ENCODE data around the gene FKBP6. TPM values are rescaled to one million over a fixed set of nuclear protein-coding genes. Genes with fewer than 3 reads are reported as not detected.
"Not testable (repeated sequence)": the region's sequence is repeated elsewhere in the genome, so short reads cannot be mapped to it uniquely, and the experiment has no call there.

Gene FKBP6
- polyA plus RNA-seq, 3 donors: 0.03 TPM; not detected in 2

DNA sequence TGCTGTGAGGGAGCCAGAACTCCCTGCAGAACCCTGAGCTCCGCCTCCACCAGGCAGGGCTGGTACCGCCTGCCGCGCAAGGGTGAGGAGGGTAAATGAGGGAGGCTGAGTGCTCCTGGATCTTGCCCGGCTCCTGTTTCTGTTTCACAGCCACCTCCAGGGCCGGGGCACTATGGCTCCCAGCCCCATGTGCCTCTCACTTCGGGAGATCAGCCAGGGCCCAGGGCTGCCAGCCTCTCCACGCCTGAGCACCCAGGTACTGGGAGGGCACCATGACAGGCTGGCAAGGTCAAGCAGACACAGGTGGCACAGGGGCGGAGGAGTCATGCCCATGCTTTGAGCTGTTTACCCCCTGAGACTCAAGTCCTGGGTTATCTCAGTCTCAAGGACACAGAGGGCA is 8.4 kb upstream of the FKBP6 start:
- 42 to 84% (median 75%) methylated on average over 9 of the region's 9 CpGs for WGBS, 3 donors
- not testable (repeated sequence) for H3K27ac ChIP-seq (ENCODE audit: low read depth, low read length)

DNA sequence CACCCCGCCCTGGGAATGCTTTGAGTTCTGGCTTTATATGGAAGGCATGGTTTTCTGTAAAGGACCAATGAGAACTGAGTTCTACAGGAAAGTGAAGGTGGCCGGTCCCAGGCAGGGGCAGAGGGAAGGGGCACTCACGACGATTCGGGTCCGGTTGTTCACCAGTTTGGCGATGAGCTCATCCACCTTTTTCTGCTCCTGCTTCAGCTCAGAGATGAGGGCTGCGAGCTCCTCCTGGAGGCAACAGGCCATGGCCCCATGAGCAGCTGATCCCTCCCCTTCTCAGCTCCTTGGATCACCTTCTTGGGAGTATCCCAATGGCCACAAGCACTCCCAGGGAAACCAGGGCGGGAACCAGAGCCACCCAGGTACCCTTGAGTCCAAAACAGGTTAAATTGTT is 8.0 kb upstream of the FKBP6 start:
- WGBS, 3 donors: 43 to 83% (median 78%) methylated on average over 9 of the region's 9 CpGs
- not testable (repeated sequence) for H3K27ac ChIP-seq (ENCODE audit: low read depth, low read length)

- not testable (repeated sequence) for H3K27ac ChIP-seq (ENCODE audit: low read depth, low read length)
- WGBS, 3 donors: 66 to 73% (median 68%) methylated on average over 5 of the region's 5 CpGs
These were observed 4.4 kb upstream of the FKBP6 start for GRCh38 chr7:73323434-73324080.

GRCh38 chr7:73324081-73324845 is 3.7 kb upstream of the FKBP6 start:
- not testable (repeated sequence) for H3K27ac ChIP-seq (ENCODE audit: low read depth, low read length)
- WGBS, 3 donors: 7 to 16% (median 13%) methylated on average over 24 to 31 of the region's 31 CpGs

- 42 to 88% (median 83%) methylated on average over 6 of the region's 6 CpGs for WGBS, 3 donors
- not testable (repeated sequence) for H3K27ac ChIP-seq (ENCODE audit: low read depth, low read length)
These were observed 2.5 kb upstream of the FKBP6 start for GRCh38 chr7:73325424-73325823.

- not testable (repeated sequence) for H3K27ac ChIP-seq (ENCODE audit: low read depth, low read length)
- WGBS, 3 donors: 71 to 93% (median 80%) methylated on average over 2 to 10 of the region's 13 CpGs
These were observed 512 bp upstream of the FKBP6 start for GRCh38 chr7:73327449-73327848.

- WGBS, 3 donors: 96 to 98% (median 98%) methylated on average over 10 of the region's 10 CpGs
- no peak overlapping the region for H3K27ac ChIP-seq (ENCODE audit: low read depth, low read length)
These were observed 735 bp downstream of the FKBP6 start for GRCh38 chr7:73328696-73329095.

DNA sequence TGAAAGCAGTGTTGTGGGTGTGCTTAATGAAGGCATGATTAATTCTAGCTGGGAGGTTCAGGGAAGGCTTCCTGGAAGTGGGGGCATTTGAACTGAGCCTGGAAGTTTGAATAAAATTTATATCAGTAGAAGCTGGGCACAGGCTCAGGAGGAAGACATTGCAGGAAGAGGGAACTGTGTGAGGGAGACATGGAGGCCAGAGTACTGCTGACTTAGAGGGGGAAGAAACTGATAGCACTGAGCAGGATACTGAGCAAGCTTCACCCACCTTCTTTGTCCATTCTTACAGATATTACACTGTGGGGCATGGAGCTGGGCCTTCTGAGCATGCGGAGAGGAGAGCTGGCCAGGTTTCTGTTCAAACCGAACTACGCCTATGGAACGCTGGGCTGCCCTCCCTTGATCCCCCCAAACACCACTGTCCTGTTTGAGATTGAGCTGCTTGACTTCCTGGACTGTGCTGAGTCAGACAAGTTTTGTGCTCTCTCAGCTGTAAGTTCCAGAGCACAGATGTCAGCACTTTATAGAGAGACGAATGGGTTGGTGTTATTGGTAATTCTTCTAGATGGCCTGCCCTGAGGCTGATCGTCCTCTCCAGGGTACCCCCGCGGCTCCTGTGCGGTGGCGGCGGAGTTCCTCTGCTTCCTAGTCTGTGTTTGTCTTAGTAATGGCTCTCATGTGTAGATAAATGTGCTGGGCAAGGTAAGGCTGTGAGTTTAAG is 2.1 kb downstream of the FKBP6 start:
- H3K27ac ChIP-seq (ENCODE audit: low read depth, low read length): no peak overlapping the region
- WGBS, 3 donors: 32 to 57% (median 35%) methylated on average over 11 of the region's 11 CpGs

- H3K27ac ChIP-seq (ENCODE audit: low read depth, low read length): no peak overlapping the region
- WGBS, 3 donors: 63 to 75% (median 74%) methylated on average over 6 of the region's 6 CpGs
These were observed 2.8 kb downstream of the FKBP6 start for GRCh38 chr7:73330772-73331171.

DNA sequence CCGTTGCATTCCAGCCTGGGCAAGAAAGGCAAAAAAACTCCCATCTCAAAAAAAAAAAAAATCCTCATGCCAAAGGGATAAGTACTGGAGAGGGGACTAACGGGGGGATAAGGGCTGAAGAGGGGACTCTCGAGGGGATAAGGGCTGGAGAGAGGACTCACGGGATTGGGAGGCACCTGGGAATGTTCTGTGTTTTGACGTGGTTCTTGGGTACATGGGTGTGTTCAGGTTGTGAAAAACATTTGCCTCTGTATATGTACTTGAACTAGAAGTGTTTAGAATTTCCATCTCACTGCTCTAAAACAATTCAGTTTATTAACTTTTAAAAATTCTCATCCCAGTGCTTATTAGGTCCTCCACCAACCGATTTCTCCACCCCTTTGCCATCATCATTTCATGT is 4.5 kb downstream of the FKBP6 start:
- WGBS, 3 donors: 79 to 91% (median 82%) methylated on average over 6 of the region's 6 CpGs
- H3K27ac ChIP-seq (ENCODE audit: low read depth, low read length): no peak overlapping the region

- 58 to 62% (median 62%) methylated on average over 10 of the region's 10 CpGs for WGBS, 3 donors
- no peak overlapping the region for H3K27ac ChIP-seq (ENCODE audit: low read depth, low read length)
These were observed 10.4 kb downstream of the FKBP6 start for GRCh38 chr7:73338321-73338720.

- WGBS, 3 donors: 78 to 83% (median 81%) methylated on average over 7 of the region's 7 CpGs
- no peak overlapping the region for H3K27ac ChIP-seq (ENCODE audit: low read depth, low read length)
These were observed 12.6 kb downstream of the FKBP6 start for GRCh38 chr7:73340514-73340913.

- 60 to 76% (median 63%) methylated on average over 8 of the region's 8 CpGs for WGBS, 3 donors
- H3K27ac ChIP-seq (ENCODE audit: low read depth, low read length): no peak overlapping the region
These were observed 13.9 kb downstream of the FKBP6 start for GRCh38 chr7:73341877-73342276.

DNA sequence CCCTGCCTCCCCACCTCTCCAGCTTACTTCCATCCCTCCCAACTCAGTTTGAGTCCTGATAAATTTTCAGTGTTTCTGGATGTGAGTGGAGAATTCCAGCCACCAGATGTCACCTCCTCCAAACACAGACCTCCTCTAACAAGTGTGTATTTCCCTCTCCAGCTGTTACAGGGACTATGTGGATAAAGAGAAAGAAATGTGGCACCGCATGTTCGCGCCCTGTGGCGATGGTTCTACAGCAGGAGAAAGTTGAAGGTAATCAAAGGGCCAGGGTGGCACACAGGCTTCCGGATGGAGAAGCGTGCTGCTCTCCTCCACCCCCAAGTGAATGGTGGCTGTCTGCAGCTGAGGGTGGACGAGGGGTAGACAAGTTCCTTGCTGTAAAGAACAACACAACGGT is 14.7 kb downstream of the FKBP6 start:
- 24 to 57% (median 39%) methylated on average over 8 of the region's 8 CpGs for WGBS, 3 donors
- H3K27ac ChIP-seq (ENCODE audit: low read depth, low read length): no peak overlapping the region

DNA sequence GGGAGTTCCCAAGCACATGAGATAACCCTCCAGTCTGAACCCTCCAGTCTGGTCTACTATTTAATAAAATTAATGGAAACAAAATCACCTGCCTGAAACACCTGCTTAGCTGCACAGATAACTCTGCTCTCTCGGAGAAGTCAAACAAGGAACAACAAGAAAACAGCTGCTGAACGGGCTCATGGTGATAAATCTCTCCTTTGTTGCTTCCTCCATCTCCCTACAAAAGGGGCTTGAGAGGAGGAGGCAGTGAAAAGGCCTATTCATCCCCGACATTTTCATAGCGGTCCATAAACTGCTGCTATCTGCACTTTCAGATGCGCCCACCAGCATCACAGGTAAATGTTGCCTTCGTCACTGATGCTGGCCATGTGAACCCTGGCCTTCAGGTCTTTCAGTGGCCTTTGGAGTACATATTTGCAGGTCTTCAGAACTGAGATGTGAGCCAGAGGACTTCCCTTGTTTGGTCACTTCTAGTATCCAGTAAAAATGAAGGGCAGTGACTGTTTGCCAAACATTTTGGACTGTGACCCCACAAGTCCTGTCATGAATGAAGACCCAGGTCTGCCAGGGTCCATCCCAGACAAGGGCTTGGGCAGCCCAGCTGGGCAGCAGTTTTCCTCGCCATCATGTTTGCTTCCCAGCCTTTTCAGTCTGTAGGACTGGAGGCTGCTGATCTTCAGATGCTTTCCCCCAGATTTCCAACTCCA is 15.9 kb downstream of the FKBP6 start:
- WGBS, 3 donors: 74 to 87% (median 82%) methylated on average over 7 of the region's 7 CpGs
- no peak overlapping the region for H3K27ac ChIP-seq (ENCODE audit: low read depth, low read length)

DNA sequence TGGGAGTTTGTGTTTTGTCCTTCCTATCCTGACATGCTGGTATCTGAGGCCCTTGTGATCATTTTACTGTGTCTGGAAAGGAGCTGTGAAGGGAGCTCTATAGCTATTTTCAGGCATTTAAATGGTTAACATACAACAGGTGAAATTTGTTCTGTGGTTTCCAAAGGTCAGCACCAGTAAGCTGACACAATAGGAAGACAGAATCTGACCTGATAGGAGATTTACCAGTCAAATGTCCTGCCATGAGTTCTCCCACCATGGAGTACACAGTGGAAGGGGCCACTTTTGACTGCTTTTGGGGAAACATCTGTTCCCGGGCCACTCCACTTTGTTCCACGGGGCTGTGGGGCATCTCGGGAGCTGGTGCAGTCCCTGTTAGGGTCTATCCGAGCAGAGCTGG is 17.6 kb downstream of the FKBP6 start:
- WGBS, 3 donors: 58 to 62% (median 59%) methylated on average over 4 of the region's 4 CpGs
- H3K27ac ChIP-seq (ENCODE audit: low read depth, low read length): no peak overlapping the region

DNA sequence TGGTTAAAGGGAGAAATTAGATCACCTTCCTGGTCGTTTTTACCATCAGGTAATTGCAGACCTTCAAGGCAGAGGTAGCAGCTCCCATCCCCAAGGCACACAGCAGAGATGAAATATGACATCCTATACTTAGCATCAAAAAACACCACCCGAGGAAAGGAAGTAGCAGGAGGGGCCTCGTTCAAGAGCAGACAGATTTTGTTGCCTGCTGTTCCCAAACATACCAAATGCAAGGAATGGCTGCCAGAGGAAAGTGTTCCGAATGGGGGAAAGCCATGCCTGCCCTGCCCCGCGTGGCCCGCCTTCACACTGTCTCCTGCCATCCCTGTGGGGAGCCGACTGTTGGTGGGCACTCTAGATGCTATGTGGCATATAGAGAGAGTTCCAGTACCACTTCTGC is 18.0 kb downstream of the FKBP6 start:
- H3K27ac ChIP-seq (ENCODE audit: low read depth, low read length): no peak overlapping the region
- 56 to 69% (median 57%) methylated on average over 8 of the region's 8 CpGs for WGBS, 3 donors

DNA sequence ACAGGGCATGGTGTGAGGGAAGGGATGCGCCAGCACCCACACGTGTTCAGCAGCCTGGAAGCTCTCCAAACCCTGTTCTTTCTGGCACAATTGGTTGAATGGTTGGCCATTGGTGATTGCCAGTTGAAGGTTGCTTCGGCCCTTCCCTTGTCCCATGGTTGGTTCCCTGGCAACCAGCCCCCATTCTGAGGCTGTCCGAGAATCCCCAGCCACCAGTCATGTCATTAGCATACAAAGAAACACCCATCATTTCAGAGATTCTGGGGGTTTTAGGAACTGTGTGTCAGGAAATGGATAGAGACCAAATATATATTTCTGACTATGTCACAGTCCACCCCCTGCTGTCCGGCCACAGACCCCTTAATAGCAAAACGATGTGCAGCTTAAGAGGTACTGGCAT is 21.8 kb downstream of the FKBP6 start:
- no peak overlapping the region for H3K27ac ChIP-seq (ENCODE audit: low read depth, low read length)
- 79 to 85% (median 80%) methylated on average over 6 of the region's 6 CpGs for WGBS, 3 donors
